Omental fat pad (tissue), 4 donors: Measurements from ENCODE around the gene TNFSF10. TPM values are rescaled to one million over a fixed set of nuclear protein-coding genes. Genes with fewer than 3 reads are reported as not detected.

Experiments
- ATAC-seq: fragments of 150-250 bp; one replicate; pipeline ENCODE4 v1.9.1; 2016; ENCODE audit warnings: mild to moderate bottlenecking, moderate library complexity; ENCODE audit not compliant: low FRiP score
- DNase-seq: peaks from one replicate; pipeline ENCODE4 v3.0.0-alpha.2; 2019; ENCODE audit warnings: low spot score
- CTCF ChIP-seq, 3 donors: fragments of 450-650 bp; IDR thresholded peaks; one replicate each; pipeline ENCODE4 v1.5.1; 2016 to 2017; ENCODE audit warnings: antibody characterized with exemption in 3 of 3, mild to moderate bottlenecking in 3 of 3, moderate library complexity in 2 of 3
- total RNA-seq, 4 donors: library from RNA; depleted of rRNA; stranded (reverse); fragments of >200 nt; gene quantifications; one replicate each; pipeline ENCODE4 v1.1.0, GENCODE V29; 2016

Gene TNFSF10
- total RNA-seq, 4 donors from 2014 or later, result 23.8 to 220 (median 121) TPM

DNA sequence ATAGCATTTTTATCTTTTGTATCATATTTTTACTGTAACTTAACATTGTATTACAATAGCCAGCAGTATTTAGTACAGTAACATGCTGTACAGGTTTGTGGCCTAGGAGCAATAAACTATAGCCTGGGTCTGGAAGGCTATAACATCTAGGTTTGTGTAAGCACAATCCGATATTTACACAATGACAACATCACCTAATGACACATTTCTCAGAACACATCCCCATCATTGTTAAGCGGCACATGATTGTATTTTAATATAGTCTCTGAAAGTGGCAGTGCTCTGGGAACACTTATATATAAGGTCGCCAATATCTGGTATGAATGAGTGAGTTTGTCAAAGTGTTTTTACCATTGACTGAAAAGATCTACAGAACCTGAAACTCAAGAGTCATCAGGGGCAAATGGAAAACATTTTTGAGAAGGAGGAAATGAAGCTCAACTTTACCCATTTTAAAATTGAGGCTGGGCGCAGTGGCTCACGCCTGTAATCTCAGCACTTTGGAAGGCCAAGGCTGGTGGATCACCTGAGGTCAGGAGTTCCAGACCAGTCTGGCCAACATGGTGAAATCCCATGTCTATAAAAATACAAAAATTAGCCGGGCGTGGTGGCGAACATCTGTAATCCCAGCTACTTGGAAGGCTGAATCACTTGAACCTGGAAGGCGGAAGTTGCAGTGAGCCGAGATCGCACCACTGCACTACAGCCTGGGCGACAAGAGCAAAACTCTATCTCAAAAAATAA, 38.8 kb upstream of the TNFSF10 start:
- DNase-seq (no peak), ATAC-seq (no peak)
- TF ChIP-seq CTCF (IDR thresholded peaks at IDR 0.05), result no peak

- TF ChIP-seq CTCF (IDR thresholded peaks at IDR 0.05), result no peak
- ATAC-seq (no peak), DNase-seq (no peak)
Observed at GRCh38 chr3:172560586-172560985, 37.4 kb upstream of the TNFSF10 start.

DNA sequence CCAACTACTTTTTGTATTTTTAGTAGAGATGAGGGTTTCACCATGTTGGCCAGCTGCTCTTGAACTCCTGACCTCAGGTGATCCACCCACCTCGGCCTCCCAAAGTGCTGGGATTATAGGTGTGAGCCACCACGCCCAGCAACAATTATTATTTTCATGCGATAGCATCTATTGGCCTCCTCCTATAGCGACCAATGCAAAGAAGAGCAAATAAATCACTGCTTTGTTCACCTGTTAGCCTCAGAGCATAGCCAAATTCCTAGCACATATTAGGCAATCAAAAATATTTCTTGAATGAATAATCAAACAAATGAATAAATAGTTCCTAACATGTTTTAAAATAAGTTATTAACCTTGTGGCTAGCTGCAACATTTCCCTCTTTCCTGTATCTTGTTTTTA, 36.8 kb upstream of the TNFSF10 start:
- no peak for TF ChIP-seq CTCF (IDR thresholded peaks at IDR 0.05)
- DNase-seq, result no peak
- no peak for ATAC-seq

- DNase-seq (no peak), ATAC-seq (no peak)
- TF ChIP-seq CTCF (IDR thresholded peaks at IDR 0.05), result no peak
Observed at GRCh38 chr3:172559020-172559419, 35.8 kb upstream of the TNFSF10 start.

- DNase-seq (no peak), ATAC-seq (peak; percentile 67)
- no peak for TF ChIP-seq CTCF (IDR thresholded peaks at IDR 0.05)
Observed at GRCh38 chr3:172557515-172558220, 34.4 kb upstream of the TNFSF10 start.

DNA sequence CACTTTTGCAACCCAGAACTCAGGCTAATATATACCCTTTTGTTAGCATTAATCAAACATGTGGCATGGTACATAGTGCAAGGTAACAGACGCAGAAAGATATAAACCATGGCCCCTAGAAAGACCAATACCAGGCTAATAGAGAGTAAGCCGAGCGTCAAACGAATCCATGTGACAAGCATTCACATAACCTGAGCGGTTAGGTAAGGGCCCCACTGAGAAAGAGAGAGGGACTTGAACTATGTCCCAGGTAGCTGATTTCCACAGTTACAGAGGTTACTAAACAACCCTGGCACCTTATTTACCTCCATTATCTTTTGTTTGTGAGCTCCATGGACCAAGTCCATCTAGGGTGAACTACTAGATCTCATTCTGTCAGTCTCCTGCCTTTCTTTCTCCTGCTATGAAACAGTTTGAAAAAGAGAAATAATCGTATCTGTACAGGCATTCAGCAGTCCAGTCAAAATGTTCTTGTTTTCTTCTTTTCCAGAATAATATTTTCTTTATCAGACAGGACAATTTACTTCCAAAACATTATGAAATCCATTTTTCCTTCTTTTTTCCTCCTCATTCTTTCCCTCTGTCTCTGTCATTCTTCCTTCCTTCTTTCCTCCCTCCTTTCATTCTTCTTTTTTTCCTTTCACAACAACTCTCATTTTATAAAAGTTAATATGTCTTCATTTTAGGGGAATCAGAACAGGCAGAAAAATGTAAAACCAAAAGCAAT, 30.5 kb upstream of the TNFSF10 start:
- DNase-seq, result no peak

More for the DNA sequence above, 30.5 kb upstream of the TNFSF10 start:
- no peak for TF ChIP-seq CTCF (IDR thresholded peaks at IDR 0.05)
- ATAC-seq, result no peak
